Duodenal mucosa (tissue), 2 donors: ENCODE data around the gene ZNF814.
A peak's percentile ranks its signal among the peaks of the same experiment; 100 is the strongest.
"Not testable (repeated sequence)": the region's sequence is repeated elsewhere in the genome, so short reads cannot be mapped to it uniquely, and the experiment has no call there.

Experiments
- H3K27ac ChIP-seq: one replicate; pipeline ENCODE4 v1.7.0; 2013; ENCODE audit warnings: low read depth, low read length
- H3K27me3 ChIP-seq, 2 donors: one replicate each; pipeline ENCODE4 v1.7.0; 2013; ENCODE audit warnings: low read length in 2 of 2, control low read depth in 1 of 2; ENCODE audit not compliant: insufficient read depth in 2 of 2, control insufficient read depth in 1 of 2
- H3K36me3 ChIP-seq, 2 donors: one replicate each; pipeline ENCODE4 v1.7.0; 2013; ENCODE audit warnings: low read length in 2 of 2, control low read depth in 1 of 2; ENCODE audit not compliant: insufficient read depth in 2 of 2, control insufficient read depth in 1 of 2
- H3K4me1 ChIP-seq, 2 donors: one replicate each; pipeline ENCODE4 v1.7.0; 2013; ENCODE audit warnings: low read length in 2 of 2, control low read depth in 1 of 2; ENCODE audit not compliant: insufficient read depth in 2 of 2, control insufficient read depth in 1 of 2
- H3K4me3 ChIP-seq, 2 donors: one replicate each; pipeline ENCODE4 v1.7.0; 2013; ENCODE audit warnings: low read length in 2 of 2, low read depth in 1 of 2
- H3K9ac ChIP-seq, 2 donors: one replicate each; pipeline ENCODE4 v1.7.0; 2013; ENCODE audit warnings: low read length in 2 of 2, low read depth in 1 of 2
- H3K9me3 ChIP-seq, 2 donors: one replicate each; pipeline ENCODE4 v1.7.0; 2013; ENCODE audit warnings: low read length in 2 of 2, control low read depth in 1 of 2; ENCODE audit not compliant: control insufficient read depth in 1 of 2

ZNF814 gene

DNA sequence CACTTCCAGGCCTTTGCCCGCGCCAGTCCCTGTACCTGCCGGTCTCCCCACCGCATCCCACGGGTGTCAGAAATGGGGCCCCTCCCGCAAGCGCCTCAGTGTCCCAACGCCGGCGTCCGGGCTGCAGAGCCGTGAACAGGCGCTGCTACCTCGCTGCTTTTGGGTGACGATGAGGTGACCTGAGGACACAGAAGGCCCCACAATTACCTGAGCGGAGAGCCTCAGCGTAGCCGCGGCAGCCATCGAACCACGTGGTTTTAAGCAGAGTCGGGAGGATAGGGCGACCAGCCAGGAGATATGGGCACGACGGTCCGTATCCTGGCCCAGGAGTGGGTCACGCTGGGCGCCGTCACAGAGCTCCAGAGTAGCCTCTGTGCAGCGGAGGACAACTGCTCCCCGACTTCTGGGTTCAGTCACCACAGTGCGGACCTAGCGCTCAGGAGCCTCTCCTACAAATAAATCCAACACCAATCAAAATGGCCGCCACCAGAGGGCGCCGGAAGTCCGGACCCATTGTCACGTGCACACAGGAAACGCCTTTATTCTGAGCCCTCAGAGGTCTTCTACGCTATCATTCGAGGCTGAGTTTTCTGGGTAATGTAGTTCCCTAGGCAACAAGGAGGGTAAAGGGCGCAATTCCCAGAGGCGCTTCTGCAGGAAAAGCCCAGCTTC is at the start of gene ZNF814:
Gene ZNF814, minus strand, starts transcription at position 478 of the 672 bp plus-strand sequence. Its CDS starts 235 bp downstream, at position 243.
- H3K27me3 ChIP-seq = no peaks in the 10 kb centered on the region
- peak within 1 kb of the TSS; percentile 72 for H3K9ac ChIP-seq
- peaks cover 3 to 8% of the 10 kb centered on the region in 2 donors for H3K4me1 ChIP-seq
- peaks cover 8% of the 10 kb centered on the region in 2 donors for H3K9me3 ChIP-seq
- peaks cover 0 to 19% of the 10 kb centered on the region in 2 donors for H3K36me3 ChIP-seq
- H3K4me3 ChIP-seq = peak within 1 kb of the TSS; percentile 92 to 98
- peak within 1 kb of the TSS; percentile 39 for H3K27ac ChIP-seq

DNA sequence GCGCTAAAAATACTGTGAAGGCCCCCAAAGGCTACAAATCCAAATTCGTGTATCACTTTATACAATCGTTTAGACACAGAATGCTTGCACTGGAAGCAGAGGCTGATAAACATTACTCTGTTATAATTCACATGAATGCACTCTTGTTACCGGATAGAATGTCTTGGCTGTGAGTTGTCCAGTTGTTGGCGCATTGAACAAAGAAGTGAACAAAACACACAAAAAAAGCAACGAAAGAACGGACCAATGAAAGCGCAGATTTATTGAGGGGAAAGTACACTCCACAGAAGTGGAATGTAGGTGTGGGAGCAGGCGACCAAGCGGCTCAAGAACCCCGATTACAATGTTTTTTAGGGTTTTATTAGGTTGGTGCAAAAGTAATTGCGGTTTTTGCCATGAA is 46.9 kb upstream of the ZNF814 start:
- Histone ChIP-seq H3K27me3 (no peaks in the 10 kb centered on the region), H3K4me1 (no peaks in the 10 kb centered on the region), H3K36me3 (peaks cover 19% of the 10 kb centered on the region in 2 donors), H3K27ac (no peak overlapping the region), H3K9ac (no peak overlapping the region), H3K4me3 (no peak overlapping the region), H3K9me3 (peaks cover 43 to 50% of the 10 kb centered on the region in 2 donors)

DNA sequence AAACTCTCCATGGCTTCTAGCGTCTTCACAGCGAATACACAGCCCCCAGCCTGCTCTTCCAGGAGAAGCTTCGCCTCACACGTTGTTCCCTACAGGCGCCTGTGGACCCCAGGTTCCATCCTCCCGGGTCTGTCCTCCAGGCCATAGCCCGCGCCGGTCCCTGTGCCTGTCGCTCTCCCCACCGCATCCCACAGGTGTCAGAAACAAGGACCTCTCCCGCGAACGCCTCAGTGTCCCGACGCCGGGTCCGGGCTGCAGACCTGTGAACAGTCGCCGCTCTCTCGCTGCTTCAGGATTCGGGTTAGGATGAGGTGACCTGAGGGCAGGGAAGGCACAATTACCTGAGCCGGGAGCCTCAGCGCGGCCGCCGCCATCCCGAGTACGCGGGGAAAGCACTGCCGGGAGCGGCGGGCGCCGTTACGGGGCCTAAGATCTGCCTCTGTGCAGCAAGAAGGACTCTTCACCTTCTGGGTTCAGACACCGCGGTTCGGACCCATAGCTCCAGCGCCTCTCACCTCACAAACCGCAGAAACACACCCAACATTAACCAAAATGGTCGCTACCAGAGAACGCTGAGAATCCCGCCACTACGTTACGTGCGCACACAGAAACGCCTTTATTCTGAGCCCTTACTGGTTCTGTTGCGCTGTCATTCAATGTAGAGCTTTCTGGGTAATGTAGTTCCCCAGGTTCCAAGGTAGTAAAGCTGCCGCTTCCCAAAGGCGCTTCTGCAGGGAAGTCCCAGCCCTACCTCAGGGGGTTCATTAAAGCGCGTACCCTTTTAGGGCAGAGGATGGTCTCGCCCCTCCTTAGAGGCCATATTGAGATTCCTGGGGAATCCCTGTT is 46.2 kb upstream of the ZNF814 start, which contains the start of gene ZNF418:
Gene ZNF418, minus strand, starts transcription at position 583 of the 846 bp plus-strand sequence. CDS start 1,580 bp downstream, outside the sequence.
- H3K4me1 ChIP-seq = no peaks in the 10 kb centered on the region
- peaks cover 14 to 16% of the 10 kb centered on the region in 2 donors for H3K36me3 ChIP-seq
- peaks cover 47 to 53% of the 10 kb centered on the region in 2 donors for H3K9me3 ChIP-seq
- no peak within 1 kb of the TSS for H3K27ac ChIP-seq
- peak within 1 kb of the TSS; percentile 49 to 76 for H3K4me3 ChIP-seq
- peak within 1 kb of the TSS; percentile 42 to 60 for H3K9ac ChIP-seq
- H3K27me3 ChIP-seq = no peaks in the 10 kb centered on the region

DNA sequence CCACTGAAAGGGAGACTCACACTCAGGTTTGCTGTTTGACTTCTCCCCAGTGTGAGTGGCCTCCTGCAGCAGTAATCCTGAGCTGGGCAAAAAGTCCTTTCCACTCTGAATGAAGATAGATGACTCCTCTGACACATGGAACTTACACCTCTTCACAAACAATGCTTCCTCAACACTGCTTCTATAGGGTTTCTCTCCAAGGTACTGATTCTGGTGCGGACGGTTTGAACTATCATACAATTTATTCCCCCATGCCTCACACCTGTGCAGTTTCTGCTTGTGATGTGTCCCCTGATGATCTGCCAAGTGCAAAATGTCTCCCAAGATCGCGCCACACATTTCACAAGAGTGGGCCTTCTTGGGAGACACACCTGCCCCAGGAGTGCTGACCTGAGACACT is 38.8 kb upstream of the ZNF814 start:
- Histone ChIP-seq H3K36me3 (peaks cover 16 to 17% of the 10 kb centered on the region in 2 donors), H3K4me3 (peak overlapping the region in 1 of 2 donors; percentile 32), H3K27ac (no peak overlapping the region), H3K27me3 (no peaks in the 10 kb centered on the region), H3K9ac (no peak overlapping the region), H3K9me3 (peaks cover 54 to 57% of the 10 kb centered on the region in 2 donors), H3K4me1 (no peaks in the 10 kb centered on the region)

DNA sequence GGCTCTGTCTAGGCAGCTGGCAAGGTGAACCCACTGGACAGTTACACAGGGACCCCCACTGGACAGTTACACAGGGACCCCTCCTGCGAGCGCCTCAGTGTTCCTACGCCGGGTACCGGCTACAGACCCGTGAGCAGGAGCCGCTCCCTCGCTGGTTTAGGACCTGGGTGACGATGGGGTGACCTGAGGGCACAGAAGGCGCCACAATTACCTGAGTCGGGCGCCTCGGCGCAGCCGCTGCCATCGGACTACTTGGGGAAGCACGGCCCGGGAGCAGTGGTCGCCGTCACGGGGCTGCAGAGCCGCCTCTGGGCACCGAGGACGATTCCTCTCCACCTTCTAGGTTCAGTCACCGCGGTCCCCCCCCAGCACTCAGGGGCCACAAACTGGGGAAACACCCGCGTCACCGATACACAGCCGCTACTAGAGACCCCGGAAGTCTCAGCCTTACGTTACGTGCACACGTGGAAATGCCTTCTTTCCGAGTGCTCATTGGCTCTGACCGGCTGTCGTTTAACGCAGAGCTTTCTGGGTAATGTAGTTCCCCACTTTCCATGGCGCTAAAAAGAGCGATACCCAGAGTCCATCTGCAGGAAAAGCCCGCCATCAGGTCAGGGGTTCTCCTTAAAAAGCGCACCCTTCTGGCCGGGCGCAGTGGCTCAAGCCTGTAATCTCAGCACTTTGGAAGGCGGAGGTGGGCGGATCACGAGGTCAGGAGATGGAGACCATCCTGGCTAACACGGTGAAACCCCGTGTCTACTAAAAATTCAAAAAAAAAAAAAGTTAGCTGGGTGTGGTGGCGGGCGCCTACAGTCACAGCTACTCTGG is 27.5 kb upstream of the ZNF814 start, which contains the start of gene ZNF417:
Gene ZNF417, minus strand, starts transcription at position 425 of the 828 bp plus-strand sequence. Its CDS starts 181 bp downstream, at position 244.
- peaks cover 10 to 11% of the 10 kb centered on the region in 2 donors for H3K36me3 ChIP-seq
- not testable (repeated sequence) for H3K27ac ChIP-seq, H3K27me3 ChIP-seq
- H3K4me3 ChIP-seq = peak within 1 kb of the TSS; percentile 70 to 80
- H3K9me3 ChIP-seq = peaks cover 13 to 20% of the 10 kb centered on the region in 2 donors
- H3K4me1 ChIP-seq = peaks cover 0 to 13% of the 10 kb centered on the region in 2 donors
- H3K9ac ChIP-seq = peak within 1 kb of the TSS; percentile 64 to 65

DNA sequence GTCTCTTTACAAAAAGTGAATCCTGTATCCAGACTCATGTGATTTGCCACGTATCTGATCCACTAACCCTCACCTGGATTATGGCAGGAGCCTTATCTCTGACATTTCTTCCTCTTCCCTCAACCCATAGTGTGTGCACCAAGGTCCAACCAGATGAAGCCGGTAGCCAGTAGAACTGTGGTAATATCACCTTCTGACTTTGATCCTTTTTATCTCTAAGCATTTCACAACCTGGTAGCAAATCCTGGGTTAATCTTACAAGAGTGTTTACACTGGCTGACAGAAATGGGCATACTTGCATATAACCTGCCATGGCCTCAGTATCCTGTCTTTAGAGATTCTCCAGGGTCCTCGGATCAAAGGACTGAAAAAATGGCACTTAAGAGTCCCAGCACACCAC is 25.7 kb upstream of the ZNF814 start:
- no peaks in the 10 kb centered on the region for H3K27me3 ChIP-seq
- peaks cover 21 to 29% of the 10 kb centered on the region in 2 donors for H3K9me3 ChIP-seq
- H3K4me3 ChIP-seq = peak overlapping the region in 1 of 2 donors; percentile 80
- no peak overlapping the region for H3K27ac ChIP-seq
- H3K4me1 ChIP-seq = peaks cover 0 to 13% of the 10 kb centered on the region in 2 donors
- peaks cover 21 to 26% of the 10 kb centered on the region in 2 donors for H3K36me3 ChIP-seq
- no peak overlapping the region for H3K9ac ChIP-seq

DNA sequence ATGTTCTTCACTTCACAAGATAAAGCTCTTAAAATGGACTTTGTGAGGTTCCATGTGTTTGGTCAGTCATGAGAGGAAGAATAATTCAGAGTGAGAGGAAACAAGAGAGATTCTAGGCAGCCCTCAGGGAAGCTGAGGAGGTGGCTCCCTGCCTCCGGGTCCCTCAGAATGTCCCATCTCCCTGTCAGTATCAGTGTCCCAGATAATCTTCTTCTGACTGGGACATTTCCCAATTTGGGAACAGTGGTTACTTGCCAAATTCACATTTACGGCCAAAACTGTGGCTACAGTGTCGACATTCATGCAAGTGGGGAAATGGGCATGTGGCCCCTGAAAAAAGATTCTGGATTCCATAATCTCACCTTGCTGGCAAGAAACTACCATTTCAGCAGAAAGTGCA is 18.6 kb upstream of the ZNF814 start:
- Histone ChIP-seq H3K9ac (no peak overlapping the region), H3K27ac (no peak overlapping the region), H3K4me1 (peaks cover 6% of the 10 kb centered on the region in 2 donors), H3K4me3 (no peak overlapping the region), H3K27me3 (no peaks in the 10 kb centered on the region), H3K9me3 (peaks cover 28 to 30% of the 10 kb centered on the region in 2 donors), H3K36me3 (peaks cover 23 to 45% of the 10 kb centered on the region in 2 donors)

DNA sequence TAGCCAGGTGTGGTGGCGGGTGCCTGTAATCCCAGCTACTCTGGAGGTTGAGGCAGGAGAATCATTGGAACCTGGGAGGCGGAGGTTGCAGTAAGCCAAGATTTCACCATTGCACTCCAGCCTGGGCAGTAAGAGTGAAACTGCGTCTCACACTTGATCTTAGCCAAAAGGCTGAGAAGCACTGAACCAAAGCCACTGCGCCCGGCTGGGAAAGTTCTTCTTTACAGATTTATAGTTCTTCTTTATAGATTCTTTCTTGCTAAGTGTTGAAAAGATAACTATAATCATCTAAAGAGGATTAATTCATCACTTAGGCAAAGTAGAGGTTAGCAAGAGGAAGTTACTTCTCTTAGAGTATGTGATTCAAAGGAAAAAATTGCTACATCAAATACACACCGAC is 16.4 kb upstream of the ZNF814 start:
- Histone ChIP-seq H3K9me3 (peaks cover 12 to 16% of the 10 kb centered on the region in 2 donors), H3K27ac (no peak overlapping the region), H3K36me3 (peaks cover 10 to 24% of the 10 kb centered on the region in 2 donors), H3K27me3 (no peaks in the 10 kb centered on the region), H3K4me1 (peaks cover 6% of the 10 kb centered on the region in 2 donors), H3K9ac (no peak overlapping the region), H3K4me3 (no peak overlapping the region)

DNA sequence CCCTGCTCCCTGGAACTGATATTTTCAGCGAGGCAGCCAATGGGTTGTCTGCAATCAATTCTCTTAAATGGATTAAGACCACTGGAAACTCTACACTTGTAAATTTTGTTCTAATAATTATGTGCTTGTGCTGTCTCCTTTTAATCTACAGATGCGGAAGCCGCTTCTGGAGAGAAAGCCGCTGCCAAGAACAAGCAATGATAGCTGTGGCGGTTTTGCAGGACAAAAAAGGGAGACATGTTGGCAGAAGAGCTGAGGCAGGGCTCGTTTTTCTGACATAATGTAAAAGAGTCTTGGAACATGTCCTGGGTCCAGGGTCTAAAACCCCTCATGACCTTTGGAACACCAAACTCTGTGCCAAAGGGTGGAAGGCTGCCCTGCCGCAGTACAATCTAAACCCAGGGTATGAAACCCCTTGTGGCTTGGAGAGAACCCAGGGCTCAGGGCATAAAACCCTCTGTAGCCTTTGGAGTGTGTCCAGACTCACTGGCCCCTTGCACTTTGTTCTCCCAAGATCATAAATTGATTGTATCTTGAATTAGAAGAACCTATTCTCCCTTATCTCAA is 14.9 kb upstream of the ZNF814 start:
- H3K9ac ChIP-seq = no peak overlapping the region
- H3K27ac ChIP-seq = no peak overlapping the region
- no peaks in the 10 kb centered on the region for H3K27me3 ChIP-seq
- peaks cover 6% of the 10 kb centered on the region in 2 donors for H3K4me1 ChIP-seq
- peaks cover 6 to 13% of the 10 kb centered on the region in 2 donors for H3K36me3 ChIP-seq
- H3K9me3 ChIP-seq = peaks cover 9 to 15% of the 10 kb centered on the region in 2 donors
- H3K4me3 ChIP-seq = peak overlapping the region in 1 of 2 donors; percentile 51
